ENCODE measurements around the gene PAF1. TPM values are rescaled to one million over a fixed set of nuclear protein-coding genes. Genes with fewer than 3 reads are reported as not detected.

Gene PAF1
- polyA plus RNA-seq, 1 donor from 2014 or later = 37.3 TPM

GRCh38 chr19:39362682-39363657, 27.9 kb downstream of the PAF1 start:
- H3K9me3 ChIP-seq (ENCODE audit: low read length) = no peaks in the 10 kb centered on the region
- no peak overlapping the region for H3K4me3 ChIP-seq (ENCODE audit: low read length)
- no peaks in the 10 kb centered on the region for H4K20me1 ChIP-seq (ENCODE audit: insufficient read depth)
- H3K27me3 ChIP-seq (ENCODE audit: insufficient read depth, low read depth, low read length) = no peaks in the 10 kb centered on the region
- no peak overlapping the region for H3K4me2 ChIP-seq (ENCODE audit: low read length)
- no peaks in the 10 kb centered on the region for H3K79me2 ChIP-seq (replicated peaks; ENCODE audit: insufficient read depth, low read length)
- no peaks in the 10 kb centered on the region for H3F3A ChIP-seq (ENCODE audit: insufficient read depth, low read length, poor library complexity, severe bottlenecking)
- TF ChIP-seq TAF1 (IDR thresholded peaks at IDR 0.05; ENCODE audit: low read depth) (no peak), REST (IDR thresholded peaks at IDR 0.05; ENCODE audit: borderline replicate concordance) (no peak), EZH2 (IDR thresholded peaks at IDR 0.05; ENCODE audit: borderline replicate concordance, insufficient read depth, low read length, poor library complexity, severe bottlenecking) (no peak), RAD21 (conservative IDR thresholded peaks at IDR 0.05) (no peak), CTCF (IDR thresholded peaks at IDR 0.05; ENCODE audit: poor library complexity, severe bottlenecking) (no peak), SMC3 (conservative IDR thresholded peaks at IDR 0.05; ENCODE audit: poor library complexity) (no peak), POLR2AphosphoS5 (IDR thresholded peaks at IDR 0.05) (no peak), EP300 (conservative IDR thresholded peaks at IDR 0.05; ENCODE audit: poor library complexity, severe bottlenecking) (no peak), MXI1 (conservative IDR thresholded peaks at IDR 0.05; ENCODE audit: poor library complexity, severe bottlenecking) (no peak)
- no peak overlapping the region for H2AFZ ChIP-seq (ENCODE audit: low read depth, low read length)
- no peak overlapping the region for H3K9ac ChIP-seq (ENCODE audit: low read length)
- H3K9me2 ChIP-seq (ENCODE audit: insufficient read depth, low read length) = no peaks in the 10 kb centered on the region
- no peaks in the 10 kb centered on the region for H3K36me3 ChIP-seq (ENCODE audit: insufficient read depth, low read length)
- no peak overlapping the region for H3K27ac ChIP-seq (ENCODE audit: low read length)

GRCh38 chr19:39360599-39360998, 30.3 kb downstream of the PAF1 start:
- Histone ChIP-seq H3K9me3 (ENCODE audit: low read length) (no peaks in the 10 kb centered on the region), H2AFZ (ENCODE audit: low read depth, low read length) (no peak overlapping the region), H3K27ac (ENCODE audit: low read length) (no peak overlapping the region), H3K27me3 (ENCODE audit: insufficient read depth, low read depth, low read length) (no peaks in the 10 kb centered on the region), H3K9ac (ENCODE audit: low read length) (no peak overlapping the region), H3K36me3 (ENCODE audit: insufficient read depth, low read length) (peaks cover 6% of the 10 kb centered on the region), H4K20me1 (ENCODE audit: insufficient read depth) (no peaks in the 10 kb centered on the region), H3F3A (ENCODE audit: insufficient read depth, low read length, poor library complexity, severe bottlenecking) (no peaks in the 10 kb centered on the region), H3K4me3 (ENCODE audit: low read length) (no peak overlapping the region), H3K79me2 (replicated peaks; ENCODE audit: insufficient read depth, low read length) (no peaks in the 10 kb centered on the region), H3K4me2 (ENCODE audit: low read length) (no peak overlapping the region), H3K9me2 (ENCODE audit: insufficient read depth, low read length) (no peaks in the 10 kb centered on the region)
- TF ChIP-seq EZH2 (IDR thresholded peaks at IDR 0.05; ENCODE audit: borderline replicate concordance, insufficient read depth, low read length, poor library complexity, severe bottlenecking) (no peak), TAF1 (IDR thresholded peaks at IDR 0.05; ENCODE audit: low read depth) (no peak), SMC3 (conservative IDR thresholded peaks at IDR 0.05; ENCODE audit: poor library complexity) (no peak), EP300 (conservative IDR thresholded peaks at IDR 0.05; ENCODE audit: poor library complexity, severe bottlenecking) (no peak), POLR2AphosphoS5 (IDR thresholded peaks at IDR 0.05) (no peak), CTCF (IDR thresholded peaks at IDR 0.05; ENCODE audit: poor library complexity, severe bottlenecking) (no peak), REST (IDR thresholded peaks at IDR 0.05; ENCODE audit: borderline replicate concordance) (no peak), RAD21 (conservative IDR thresholded peaks at IDR 0.05) (no peak), MXI1 (conservative IDR thresholded peaks at IDR 0.05; ENCODE audit: poor library complexity, severe bottlenecking) (no peak)

All from neural cell (in vitro differentiated cells).